BLaER1 (cell line): Measurements from ENCODE around the gene USF2.

Source experiments
- H3K27ac ChIP-seq: shearing (Covaris generic); formaldehyde crosslinking; 2 replicates; pipeline ENCODE4 v1.8.1; 2022
- H3K27me3 ChIP-seq: shearing (Covaris generic); formaldehyde crosslinking; 2 replicates; pipeline ENCODE4 v1.8.1; 2022
- H3K36me3 ChIP-seq: shearing (Covaris generic); formaldehyde crosslinking; 2 replicates; pipeline ENCODE4 v1.8.1; 2022
- H3K4me1 ChIP-seq: shearing (Covaris generic); formaldehyde crosslinking; 2 replicates; pipeline ENCODE4 v1.8.1; 2022
- H3K4me2 ChIP-seq: shearing (Covaris generic); formaldehyde crosslinking; 2 replicates; pipeline ENCODE4 v1.8.1; 2022
- H3K4me3 ChIP-seq: shearing (Covaris generic); formaldehyde crosslinking; 2 replicates; pipeline ENCODE4 v1.8.1; 2022
- H3K9ac ChIP-seq: shearing (Covaris generic); formaldehyde crosslinking; 2 replicates; pipeline ENCODE4 v1.8.1; 2022
- H3K9me3 ChIP-seq: shearing (Covaris generic); formaldehyde crosslinking; 2 replicates; pipeline ENCODE4 v1.8.1; 2022
- H4K20me1 ChIP-seq: shearing (Covaris generic); formaldehyde crosslinking; 2 replicates; pipeline ENCODE4 v1.8.1; 2022
- Cebpa-rat ChIP-seq: shearing (Covaris generic); IDR thresholded peaks from 2 replicates; pipeline ENCODE4 v1.8.1; 2022

USF2 gene

DNA sequence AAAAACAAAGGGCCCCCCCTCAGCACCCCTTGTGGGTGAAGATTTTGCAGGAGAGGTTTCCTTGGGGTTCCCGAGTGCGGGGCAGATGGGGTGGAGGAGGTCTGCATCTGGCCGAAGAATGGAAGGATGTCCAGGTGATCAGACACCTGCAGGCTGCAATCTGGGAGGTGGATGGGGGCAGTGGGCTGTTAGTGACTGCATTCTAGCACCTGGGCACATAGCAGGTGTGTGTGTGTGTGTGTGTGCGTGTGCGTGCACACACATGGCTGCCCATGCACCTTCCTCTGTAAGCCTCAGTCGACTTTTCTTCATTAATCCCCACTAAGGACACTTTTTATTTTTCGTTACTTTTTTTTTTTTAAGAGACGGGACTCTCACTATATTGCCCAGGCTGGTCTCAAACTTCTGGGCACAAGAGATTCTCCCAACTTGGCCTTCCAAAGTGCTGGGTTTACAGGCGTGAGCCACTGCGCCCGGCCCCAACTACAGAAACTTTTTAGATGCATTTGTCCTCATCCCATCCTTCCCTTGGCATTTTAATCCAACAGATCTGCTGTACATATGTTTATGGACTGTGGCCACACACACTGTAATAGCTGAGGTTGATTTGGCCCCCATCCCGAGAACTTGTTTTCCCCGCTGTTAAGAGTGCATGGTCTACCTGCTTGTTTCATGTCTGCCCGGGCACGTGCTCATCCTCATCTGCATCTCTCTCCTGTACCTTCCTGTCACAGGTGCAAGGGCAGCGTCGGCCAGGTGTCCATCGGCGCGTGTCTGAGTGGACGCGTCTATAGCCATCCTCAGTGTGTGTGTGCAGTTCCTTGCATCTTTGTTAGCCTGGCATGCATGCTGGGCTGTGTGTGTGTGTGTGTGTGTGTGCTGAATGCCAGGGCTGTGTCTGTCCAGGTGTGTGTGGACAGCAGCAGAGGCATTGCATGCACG, 23.9 kb downstream of the USF2 start:
- no peak for TF ChIP-seq Cebpa-rat

DNA sequence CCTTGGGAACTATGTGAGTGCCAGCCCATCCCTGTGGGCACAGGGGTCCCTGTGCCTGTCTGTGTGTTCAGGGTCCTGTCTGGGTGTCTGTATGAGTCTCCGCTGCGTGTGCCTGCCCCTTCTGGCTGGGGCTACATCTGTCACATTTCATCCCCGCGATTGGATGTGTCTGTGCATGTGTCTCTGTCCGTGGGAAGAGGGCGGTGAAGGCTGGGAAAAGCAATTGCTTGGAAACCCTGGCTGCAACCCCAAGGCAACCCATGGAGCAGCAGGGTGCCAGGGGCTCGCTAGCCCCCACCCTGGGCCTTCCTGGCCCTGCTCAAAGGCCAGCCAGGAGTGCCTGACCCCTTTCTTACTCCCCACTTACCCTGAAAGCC, 24.6 kb downstream of the USF2 start:
- H3K4me3 ChIP-seq: no peak overlapping the region
- H4K20me1 ChIP-seq: no peaks in the 10 kb centered on the region
- H3K36me3 ChIP-seq: no peaks in the 10 kb centered on the region
- no peak overlapping the region for H3K9ac ChIP-seq
- peak overlapping the region; percentile 77 for H3K4me2 ChIP-seq
- no peaks in the 10 kb centered on the region for H3K9me3 ChIP-seq
- 0 out of 2 replicates have a peak overlapping the region, but pooled peaks have one; percentile 13 for H3K27ac ChIP-seq
- TF ChIP-seq Cebpa-rat: no peak
- H3K27me3 ChIP-seq: no peaks in the 10 kb centered on the region
- peaks cover 77% of the 10 kb centered on the region for H3K4me1 ChIP-seq

More for the DNA sequence above, 23.9 kb downstream of the USF2 start:
- no peaks in the 10 kb centered on the region for H4K20me1 ChIP-seq
- no peaks in the 10 kb centered on the region for H3K27me3 ChIP-seq
- peaks cover 77% of the 10 kb centered on the region for H3K4me1 ChIP-seq
- no peaks in the 10 kb centered on the region for H3K36me3 ChIP-seq
- H3K9me3 ChIP-seq: no peaks in the 10 kb centered on the region
- peak overlapping the region; percentile 77 for H3K4me2 ChIP-seq
- H3K4me3 ChIP-seq: no peak overlapping the region
- H3K9ac ChIP-seq: no peak overlapping the region
- H3K27ac ChIP-seq: no peak overlapping the region

DNA sequence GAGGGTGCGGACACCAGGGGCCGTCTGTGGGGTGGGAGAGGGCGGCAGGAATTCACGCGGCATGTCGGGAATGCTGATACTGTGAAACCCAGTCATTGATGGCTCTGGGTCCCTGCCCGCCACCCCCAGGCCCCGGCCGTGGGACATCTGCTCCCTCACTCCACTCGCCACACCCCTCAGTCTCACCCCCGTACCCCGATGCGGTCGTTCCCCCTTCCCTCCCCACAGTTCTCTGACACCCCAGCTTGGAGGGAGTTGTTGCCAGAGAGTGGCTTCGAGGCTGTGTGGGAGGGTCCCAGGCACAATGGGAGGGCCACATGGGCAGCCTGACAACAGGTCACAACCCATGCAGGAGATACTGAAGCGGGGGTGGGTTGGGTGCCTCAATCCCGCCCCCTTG, 25.0 kb downstream of the USF2 start:
- Histone ChIP-seq H3K4me2 (peak overlapping the region; percentile 77; the same call in 1 of the 2 replicates), H3K27ac (0 out of 2 replicates have a peak overlapping the region, but pooled peaks have one; percentile 13), H3K9ac (no peak overlapping the region), H3K9me3 (no peaks in the 10 kb centered on the region), H3K36me3 (no peaks in the 10 kb centered on the region), H3K4me1 (peaks cover 76% of the 10 kb centered on the region), H3K27me3 (no peaks in the 10 kb centered on the region), H3K4me3 (no peak overlapping the region), H4K20me1 (no peaks in the 10 kb centered on the region)
- no peak for TF ChIP-seq Cebpa-rat

DNA sequence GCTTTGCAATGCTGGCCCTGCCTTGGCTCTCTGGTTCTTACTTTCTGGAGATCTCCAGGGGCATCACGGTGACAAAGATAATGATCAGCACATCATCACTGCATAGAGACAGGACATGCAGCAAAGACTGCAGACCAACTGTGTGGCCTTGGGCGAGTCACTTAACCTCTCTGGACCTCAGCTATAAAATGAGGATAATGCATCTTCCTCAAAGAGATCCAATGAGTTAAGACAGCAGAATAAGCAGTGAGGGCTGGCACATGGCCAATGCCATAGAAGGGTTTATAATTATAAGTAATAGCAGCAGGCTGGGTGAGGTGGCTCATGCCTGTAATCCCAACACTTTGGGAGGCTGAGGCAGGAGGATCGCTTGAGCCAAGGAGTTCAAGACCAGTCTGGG, 25.6 kb downstream of the USF2 start:
- TF ChIP-seq Cebpa-rat: no peak
- no peak overlapping the region for H3K27ac ChIP-seq
- no peaks in the 10 kb centered on the region for H3K9me3 ChIP-seq
- H3K4me2 ChIP-seq: peak overlapping the region; percentile 77; the same call in 1 of the 2 replicates
- H4K20me1 ChIP-seq: no peaks in the 10 kb centered on the region
- no peaks in the 10 kb centered on the region for H3K36me3 ChIP-seq
- H3K9ac ChIP-seq: no peak overlapping the region
- no peaks in the 10 kb centered on the region for H3K27me3 ChIP-seq
- H3K4me3 ChIP-seq: no peak overlapping the region
- peaks cover 76% of the 10 kb centered on the region for H3K4me1 ChIP-seq

DNA sequence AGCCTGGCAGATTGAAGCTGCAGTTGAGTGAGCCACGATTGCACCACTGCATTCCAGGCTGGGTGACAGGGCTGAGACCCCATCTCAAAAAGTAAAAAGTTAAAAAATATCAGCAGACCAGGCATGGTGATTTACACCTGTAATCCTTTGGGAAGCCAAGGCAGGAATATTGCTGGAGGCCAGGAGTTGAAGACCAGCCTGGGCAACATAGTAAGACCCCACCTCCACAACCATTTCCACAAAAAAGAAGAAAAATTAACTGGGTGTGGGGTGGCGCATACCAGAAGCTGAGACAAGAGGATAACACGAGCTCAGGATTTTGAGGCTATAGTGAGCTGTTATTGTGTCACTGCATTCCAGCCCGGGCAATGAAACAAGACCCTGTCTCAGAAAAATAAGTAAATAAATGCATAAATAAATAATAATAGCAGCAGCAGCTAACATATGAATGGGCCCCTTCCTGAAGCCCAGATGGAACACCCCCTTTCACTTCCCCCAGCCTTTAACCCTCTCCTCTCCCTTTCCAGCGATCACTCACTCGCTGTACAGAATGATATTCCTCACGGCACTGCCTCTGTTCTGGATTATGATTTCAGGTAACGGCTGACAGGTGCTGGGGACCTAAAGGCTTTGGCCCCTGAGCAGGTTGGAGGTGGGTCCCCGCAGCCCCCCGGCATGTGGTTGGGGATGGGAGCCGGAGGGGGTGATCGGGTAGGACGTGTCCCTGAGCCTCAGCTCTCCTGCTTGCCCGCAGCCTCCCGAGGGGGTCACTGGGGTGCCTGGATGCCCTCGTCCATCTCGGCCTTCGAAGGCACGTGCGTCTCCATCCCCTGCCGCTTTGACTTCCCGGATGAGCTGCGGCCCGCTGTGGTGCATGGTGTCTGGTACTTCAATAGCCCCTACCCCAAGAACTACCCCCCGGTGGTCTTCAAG, 26.4 kb downstream of the USF2 start:
- no peaks in the 10 kb centered on the region for H3K36me3 ChIP-seq
- peak overlapping the region; percentile 74 for H3K27ac ChIP-seq
- H3K9me3 ChIP-seq: no peaks in the 10 kb centered on the region
- peak overlapping the region; percentile 40; the same call in 1 of the 2 replicates for H3K9ac ChIP-seq
- peaks cover 76% of the 10 kb centered on the region for H3K4me1 ChIP-seq
- no peaks in the 10 kb centered on the region for H4K20me1 ChIP-seq
- TF ChIP-seq Cebpa-rat: no peak
- H3K4me2 ChIP-seq: peak overlapping the region; percentile 77
- H3K27me3 ChIP-seq: no peaks in the 10 kb centered on the region
- H3K4me3 ChIP-seq: no peak overlapping the region

DNA sequence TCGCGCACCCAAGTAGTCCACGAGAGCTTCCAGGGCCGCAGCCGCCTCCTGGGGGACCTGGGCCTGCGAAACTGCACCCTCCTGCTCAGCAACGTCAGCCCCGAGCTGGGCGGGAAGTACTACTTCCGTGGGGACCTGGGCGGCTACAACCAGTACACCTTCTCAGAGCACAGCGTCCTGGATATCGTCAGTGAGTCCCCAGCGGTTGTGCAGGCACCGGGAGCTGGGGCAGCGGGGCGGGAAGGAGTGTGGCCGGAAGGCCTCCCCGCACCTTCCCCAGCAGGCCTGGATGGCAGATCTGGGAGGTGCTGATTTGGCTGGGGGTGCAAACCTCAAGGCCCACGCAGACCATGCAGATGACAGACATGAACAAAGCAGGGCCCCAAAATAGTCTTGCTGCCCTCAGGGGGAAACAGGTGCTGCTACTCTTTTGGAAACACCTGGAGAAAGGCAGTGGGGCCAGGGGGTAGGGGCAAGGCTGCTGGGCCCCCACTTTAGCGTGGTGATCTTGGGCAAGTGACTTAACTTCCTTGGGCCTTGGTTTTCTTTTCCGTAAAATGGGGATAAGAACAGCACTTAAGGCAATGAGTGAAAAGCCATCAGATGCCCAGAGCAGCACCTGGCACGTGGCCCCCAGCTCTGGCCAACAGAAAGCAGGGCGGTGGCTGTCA, 27.2 kb downstream of the USF2 start:
- no peaks in the 10 kb centered on the region for H3K9me3 ChIP-seq
- peak overlapping the region; percentile 77 for H3K4me2 ChIP-seq
- H4K20me1 ChIP-seq: no peaks in the 10 kb centered on the region
- H3K4me1 ChIP-seq: peaks cover 75% of the 10 kb centered on the region
- no peaks in the 10 kb centered on the region for H3K27me3 ChIP-seq
- H3K4me3 ChIP-seq: peak overlapping the region; percentile 3; the same call in 1 of the 2 replicates
- no peaks in the 10 kb centered on the region for H3K36me3 ChIP-seq
- H3K27ac ChIP-seq: peak overlapping the region; percentile 74
- H3K9ac ChIP-seq: peak overlapping the region; percentile 40; the same call in 1 of the 2 replicates
- no peak for TF ChIP-seq Cebpa-rat

DNA sequence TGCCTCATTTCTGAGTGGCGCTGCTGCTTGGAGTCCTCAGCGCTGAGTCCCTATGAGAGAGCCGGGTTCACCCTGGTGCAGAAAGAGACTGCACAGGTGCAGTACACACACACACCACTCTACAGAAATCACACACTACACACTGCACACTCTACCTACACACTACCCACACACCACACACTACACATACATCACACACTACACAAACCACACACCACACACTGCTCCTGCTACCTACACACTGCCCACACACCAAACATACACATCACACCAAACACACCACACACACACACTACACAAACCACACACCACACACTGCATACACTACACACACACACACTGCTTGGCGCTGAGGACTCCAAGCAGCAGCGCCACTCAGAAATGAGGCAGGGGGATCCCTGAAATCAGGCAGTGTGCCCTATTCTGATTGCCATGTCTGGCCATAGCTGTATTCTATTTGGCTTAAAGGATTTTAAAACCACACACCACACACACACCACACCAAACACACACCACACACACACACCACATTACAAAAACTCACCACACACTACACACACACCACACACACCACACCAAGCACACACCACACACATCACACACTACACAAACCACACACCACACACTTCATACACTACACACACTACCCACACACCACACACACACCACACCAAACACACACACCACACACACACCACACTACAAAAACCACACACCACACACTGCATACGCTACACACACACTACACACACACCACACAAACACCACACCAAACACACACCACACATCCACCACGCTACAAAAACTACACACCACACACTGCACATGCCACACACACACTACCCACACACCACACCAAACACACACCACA, 28.1 kb downstream of the USF2 start:
- H3K4me2 ChIP-seq: peak overlapping the region; percentile 77
- no peak overlapping the region for H3K9ac ChIP-seq
- peaks cover 66% of the 10 kb centered on the region for H3K4me1 ChIP-seq
- no peak overlapping the region for H3K4me3 ChIP-seq
- H3K27me3 ChIP-seq: no peaks in the 10 kb centered on the region
- H3K36me3 ChIP-seq: no peaks in the 10 kb centered on the region
- no peaks in the 10 kb centered on the region for H4K20me1 ChIP-seq
- peak overlapping the region; percentile 74; the same call in 1 of the 2 replicates for H3K27ac ChIP-seq
- H3K9me3 ChIP-seq: no peaks in the 10 kb centered on the region
- TF ChIP-seq Cebpa-rat: no peak

DNA sequence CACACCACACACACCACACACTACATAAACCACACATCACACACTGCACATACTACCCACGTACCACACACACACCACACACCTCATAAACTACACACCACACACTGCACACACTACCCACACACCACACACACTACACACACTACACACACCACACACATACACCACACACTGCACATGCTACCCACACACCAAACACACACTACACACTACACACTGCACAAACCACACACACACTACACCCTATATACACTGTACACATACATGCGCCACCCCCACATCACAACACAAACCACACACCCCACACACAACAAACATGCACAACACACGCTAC, 28.7 kb downstream of the USF2 start:
- Histone ChIP-seq H3K4me1 (peaks cover 60% of the 10 kb centered on the region), H3K9ac (no peak overlapping the region), H3K27ac (peak overlapping the region; percentile 74; the same call in 1 of the 2 replicates), H4K20me1 (no peaks in the 10 kb centered on the region), H3K27me3 (no peaks in the 10 kb centered on the region), H3K9me3 (no peaks in the 10 kb centered on the region), H3K36me3 (no peaks in the 10 kb centered on the region), H3K4me3 (no peak overlapping the region), H3K4me2 (peak overlapping the region; percentile 77)
- no peak for TF ChIP-seq Cebpa-rat
